Activated naive CD8-positive, alpha-beta T cell treated with anti-CD3 and anti-CD28 coated beads, Interleukin-2, amount 10 ng/mL, durations not matched to agents 7 days and 5 days (primary cell): ENCODE results near the gene UMOD. TPM values are rescaled to one million over a fixed set of nuclear protein-coding genes. Genes with fewer than 3 reads are reported as not detected.

Source experiments
- ATAC-seq: fragments of 150-1000 bp; cut with Tn5 transposase; one replicate; pipeline ENCODE4 v1.10.0; 2021; ENCODE audit warnings: low read depth, moderate library complexity
- POLR2A ChIA-PET: fragments of 350-600 bp; sonication (Branson Sonifier 250); formaldehyde crosslinking; loops from one replicate; lab custom pipeline; 2021; ENCODE audit warnings: antibody characterized with exemption; lab: Charles Lee
- DNase-seq: peaks from one replicate; pipeline ENCODE4 v3.0.0; 2021
- H3K27ac Mint-ChIP-seq: one replicate; pipeline ENCODE4 v1.8.0; 2022; ENCODE audit warnings: mild to moderate bottlenecking, mixed read lengths
- H3K27me3 Mint-ChIP-seq: one replicate; pipeline ENCODE4 v1.8.0; 2022; ENCODE audit warnings: mild to moderate bottlenecking, moderate library complexity, mixed read lengths
- H3K36me3 Mint-ChIP-seq: one replicate; pipeline ENCODE4 v1.8.0; 2021; ENCODE audit warnings: mild to moderate bottlenecking, mixed read lengths
- H3K4me1 Mint-ChIP-seq: one replicate; pipeline ENCODE4 v1.8.0; 2021; ENCODE audit warnings: mixed read lengths
- H3K4me3 Mint-ChIP-seq: one replicate; pipeline ENCODE4 v1.8.0; 2022; ENCODE audit warnings: mild to moderate bottlenecking, moderate library complexity, mixed read lengths
- H3K9me3 Mint-ChIP-seq: one replicate; pipeline ENCODE4 v1.8.0; 2021; ENCODE audit warnings: mixed read lengths
- total RNA-seq, 2 experiments: library from RNA; stranded (reverse); gene quantifications; one replicate each; pipeline ENCODE4 v1.2.3, GENCODE V29; 2021

The UMOD gene
- total RNA-seq, 2 experiments from 2014 or later, result not detected

DNA sequence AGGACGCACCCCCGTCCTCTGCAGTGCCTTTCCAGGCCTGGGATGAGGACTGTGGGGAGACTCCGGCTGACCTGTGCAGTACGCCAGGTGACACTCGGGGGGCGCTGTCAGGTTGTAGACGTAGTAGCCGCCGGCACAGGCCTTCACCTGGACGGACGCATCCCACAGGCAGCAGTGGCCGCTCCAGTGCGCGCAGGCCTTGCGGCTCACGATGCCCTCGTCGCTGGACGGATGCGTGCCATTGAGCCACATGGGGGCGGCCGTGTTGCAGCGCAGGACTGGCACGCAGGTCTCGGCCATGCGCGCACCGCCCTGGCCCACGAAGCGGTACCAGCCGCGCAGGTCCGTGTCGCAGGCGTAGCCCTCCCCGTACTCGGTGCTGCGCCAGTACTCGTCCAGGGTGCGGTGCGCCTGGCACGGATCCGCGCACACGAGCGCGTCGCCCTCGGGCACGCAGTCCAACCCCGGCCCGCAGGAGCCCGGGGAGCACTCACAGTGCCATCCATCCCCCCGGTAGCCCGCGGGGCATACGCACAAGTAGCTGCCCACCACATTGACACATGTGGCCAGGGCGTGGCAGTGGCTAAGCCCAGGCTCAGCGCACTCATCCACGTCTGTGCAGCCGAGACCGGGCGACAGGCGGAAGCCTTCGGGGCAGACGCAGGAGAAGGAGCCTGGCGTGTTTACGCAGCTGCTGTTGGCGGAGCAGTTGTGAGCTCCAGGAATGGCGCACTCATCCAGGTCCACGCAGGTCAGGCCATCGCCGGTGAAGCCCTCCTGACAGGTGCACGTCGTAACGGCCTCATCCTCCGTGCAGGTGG is 3.9 kb downstream of the UMOD start:
- DNase-seq (no peak), ATAC-seq (no peak)
- Mint-ChIP-seq H3K9me3 (no peaks in the 10 kb centered on the region), H3K36me3 (no peaks in the 10 kb centered on the region), H3K27ac (no peak overlapping the region), H3K27me3 (no peaks in the 10 kb centered on the region), H3K4me3 (no peak overlapping the region), H3K4me1 (no peaks in the 10 kb centered on the region)
- POLR2A ChIA-PET, result no interaction called here

- H3K27me3 Mint-ChIP-seq, result no peaks in the 10 kb centered on the region
- POLR2A ChIA-PET, result no interaction called here
- H3K36me3 Mint-ChIP-seq, result no peaks in the 10 kb centered on the region
- no peaks in the 10 kb centered on the region for H3K9me3 Mint-ChIP-seq
- DNase-seq (no peak), ATAC-seq (no peak)
- no peak overlapping the region for H3K27ac Mint-ChIP-seq
- no peak overlapping the region for H3K4me3 Mint-ChIP-seq
- no peaks in the 10 kb centered on the region for H3K4me1 Mint-ChIP-seq
These were observed 4.7 kb downstream of the UMOD start for GRCh38 chr16:20347666-20348364.

- ATAC-seq (no peak), DNase-seq (no peak)
- H3K27me3 Mint-ChIP-seq, result no peaks in the 10 kb centered on the region
- H3K4me1 Mint-ChIP-seq, result no peaks in the 10 kb centered on the region
- no peak overlapping the region for H3K4me3 Mint-ChIP-seq
- POLR2A ChIA-PET, result no interaction called here
- no peaks in the 10 kb centered on the region for H3K9me3 Mint-ChIP-seq
- no peaks in the 10 kb centered on the region for H3K36me3 Mint-ChIP-seq
- H3K27ac Mint-ChIP-seq, result no peak overlapping the region
These were observed 7.9 kb downstream of the UMOD start for GRCh38 chr16:20344611-20345010.

- Mint-ChIP-seq H3K4me1 (no peaks in the 10 kb centered on the region), H3K27ac (no peak overlapping the region), H3K36me3 (no peaks in the 10 kb centered on the region), H3K27me3 (no peaks in the 10 kb centered on the region), H3K9me3 (no peaks in the 10 kb centered on the region), H3K4me3 (no peak overlapping the region)
- POLR2A ChIA-PET, result no interaction called here
- DNase-seq (no peak), ATAC-seq (no peak)
These were observed 12.8 kb downstream of the UMOD start for GRCh38 chr16:20339744-20340143.

DNA sequence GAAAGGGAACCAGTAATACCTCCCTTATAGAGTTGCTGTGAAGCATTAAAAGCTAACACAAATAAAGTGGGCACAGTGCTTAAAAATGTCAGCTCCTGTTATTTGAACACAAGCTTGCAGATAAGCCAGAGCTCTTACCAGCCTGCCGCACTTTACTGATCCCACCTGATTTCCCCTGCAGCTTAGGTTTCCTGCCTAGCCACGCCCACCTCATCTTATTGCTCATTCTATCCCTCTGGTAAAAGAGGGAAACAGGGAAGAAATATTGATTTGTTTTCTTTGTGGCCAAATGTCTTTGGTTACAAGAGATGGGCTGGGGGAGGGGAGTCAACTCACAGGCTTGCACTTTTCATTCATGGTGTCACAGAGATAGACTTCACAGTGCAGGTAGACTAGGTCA is 15.6 kb downstream of the UMOD start:
- H3K36me3 Mint-ChIP-seq, result no peaks in the 10 kb centered on the region
- H3K27ac Mint-ChIP-seq, result no peak overlapping the region
- no peak overlapping the region for H3K4me3 Mint-ChIP-seq
- no peak for DNase-seq
- POLR2A ChIA-PET, result no interaction called here
- H3K9me3 Mint-ChIP-seq, result no peaks in the 10 kb centered on the region
- no peak for ATAC-seq
- no peaks in the 10 kb centered on the region for H3K4me1 Mint-ChIP-seq
- H3K27me3 Mint-ChIP-seq, result no peaks in the 10 kb centered on the region

GRCh38 chr16:20334396-20334795 is 18.1 kb downstream of the UMOD start:
- no peaks in the 10 kb centered on the region for H3K27me3 Mint-ChIP-seq
- H3K36me3 Mint-ChIP-seq, result no peaks in the 10 kb centered on the region
- H3K4me1 Mint-ChIP-seq, result no peaks in the 10 kb centered on the region
- POLR2A ChIA-PET, result interaction anchor here (0.7 kb wide), 1 partner anchor 422 kb away, joined by 4 read pairs; no protein-coding TSS in a partner anchor
- ATAC-seq (no peak), DNase-seq (no peak)
- no peak overlapping the region for H3K4me3 Mint-ChIP-seq
- H3K9me3 Mint-ChIP-seq, result no peaks in the 10 kb centered on the region
- H3K27ac Mint-ChIP-seq, result no peak overlapping the region

- POLR2A ChIA-PET, result no interaction called here
- no peak for ATAC-seq
- no peak overlapping the region for H3K27ac Mint-ChIP-seq
- no peaks in the 10 kb centered on the region for H3K27me3 Mint-ChIP-seq
- no peaks in the 10 kb centered on the region for H3K9me3 Mint-ChIP-seq
- no peak overlapping the region for H3K4me3 Mint-ChIP-seq
- no peaks in the 10 kb centered on the region for H3K36me3 Mint-ChIP-seq
- no peak for DNase-seq
- H3K4me1 Mint-ChIP-seq, result no peaks in the 10 kb centered on the region
These were observed 19.4 kb downstream of the UMOD start for GRCh38 chr16:20333120-20333519.

DNA sequence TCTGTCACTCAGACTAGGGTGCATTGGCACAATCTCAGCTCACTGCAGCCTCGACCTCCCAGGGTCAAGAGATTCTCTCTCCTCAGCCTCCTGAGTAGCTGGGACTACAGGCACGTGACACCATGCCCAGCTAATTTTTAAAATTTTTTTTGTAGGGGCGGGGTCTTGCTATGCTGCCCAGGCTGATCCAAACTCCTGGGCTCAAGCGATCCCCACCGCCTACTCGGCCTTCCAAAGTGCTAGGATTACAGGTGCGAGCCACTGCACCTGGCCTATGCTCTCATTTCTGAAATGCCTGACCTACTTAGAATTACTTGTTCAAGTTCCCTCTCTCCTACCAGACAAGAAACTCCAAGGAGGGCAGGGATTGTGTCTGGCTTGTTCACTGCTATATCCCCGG is 20.1 kb downstream of the UMOD start:
- ATAC-seq (no peak), DNase-seq (no peak)
- Mint-ChIP-seq H3K27me3 (no peaks in the 10 kb centered on the region), H3K9me3 (no peaks in the 10 kb centered on the region), H3K4me3 (no peak overlapping the region), H3K36me3 (no peaks in the 10 kb centered on the region), H3K4me1 (no peaks in the 10 kb centered on the region), H3K27ac (no peak overlapping the region)
- POLR2A ChIA-PET, result no interaction called here

GRCh38 chr16:20331635-20332034 is 20.9 kb downstream of the UMOD start:
- ATAC-seq, result no peak
- H3K27me3 Mint-ChIP-seq, result no peaks in the 10 kb centered on the region
- H3K4me1 Mint-ChIP-seq, result no peaks in the 10 kb centered on the region
- POLR2A ChIA-PET, result no interaction called here
- H3K9me3 Mint-ChIP-seq, result no peaks in the 10 kb centered on the region
- no peak overlapping the region for H3K4me3 Mint-ChIP-seq
- no peak for DNase-seq
- no peak overlapping the region for H3K27ac Mint-ChIP-seq
- H3K36me3 Mint-ChIP-seq, result no peaks in the 10 kb centered on the region

- POLR2A ChIA-PET, result no interaction called here
- ATAC-seq (no peak), DNase-seq (no peak)
- Mint-ChIP-seq H3K27ac (no peak overlapping the region), H3K4me1 (no peaks in the 10 kb centered on the region), H3K27me3 (no peaks in the 10 kb centered on the region), H3K4me3 (no peak overlapping the region), H3K9me3 (no peaks in the 10 kb centered on the region), H3K36me3 (no peaks in the 10 kb centered on the region)
These were observed 22.9 kb downstream of the UMOD start for GRCh38 chr16:20329392-20330138.

- Mint-ChIP-seq H3K4me3 (no peak within 1 kb of the TSS), H3K4me1 (no peaks in the 10 kb centered on the region), H3K9me3 (no peaks in the 10 kb centered on the region), H3K27ac (no peak within 1 kb of the TSS), H3K27me3 (no peaks in the 10 kb centered on the region), H3K36me3 (no peaks in the 10 kb centered on the region)
- POLR2A ChIA-PET, result no interaction called here
- DNase-seq (no peak), ATAC-seq (no peak)
These were observed 25.0 kb downstream of the UMOD start, which contains the start of gene GP2 for GRCh38 chr16:20327444-20328041. Gene GP2, minus strand, starts transcription at chr16:20327513. Its CDS starts 1,082 bp downstream, at chr16:20326431.

- Mint-ChIP-seq H3K4me3 (no peak overlapping the region), H3K4me1 (no peaks in the 10 kb centered on the region), H3K27ac (no peak overlapping the region), H3K27me3 (no peaks in the 10 kb centered on the region), H3K36me3 (no peaks in the 10 kb centered on the region), H3K9me3 (no peaks in the 10 kb centered on the region)
- DNase-seq (no peak), ATAC-seq (no peak)
- POLR2A ChIA-PET, result no interaction called here
These were observed 26.2 kb downstream of the UMOD start for GRCh38 chr16:20326321-20326720.

DNA sequence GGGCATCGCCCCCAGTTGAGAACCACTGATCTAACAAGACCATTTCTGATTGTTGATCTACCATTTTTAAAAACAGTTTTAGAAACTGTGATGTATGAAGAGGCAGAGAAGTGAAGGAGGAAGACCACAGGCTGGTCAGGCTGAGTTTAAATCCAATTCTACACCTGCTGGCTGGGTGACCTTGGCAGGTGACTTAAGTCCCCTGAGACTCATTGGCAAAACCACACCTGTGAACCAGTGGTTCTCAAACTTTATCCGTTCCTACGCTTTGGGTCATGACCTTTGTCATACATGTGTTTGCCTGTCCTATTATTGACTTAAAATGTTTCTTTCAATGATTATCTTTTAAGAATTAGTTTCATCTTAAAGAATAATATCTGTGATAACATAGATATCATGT is 27.5 kb downstream of the UMOD start:
- DNase-seq, result no peak
- no peak for ATAC-seq
- Mint-ChIP-seq H3K4me3 (no peak overlapping the region), H3K9me3 (no peaks in the 10 kb centered on the region), H3K27ac (no peak overlapping the region), H3K27me3 (no peaks in the 10 kb centered on the region), H3K36me3 (no peaks in the 10 kb centered on the region), H3K4me1 (no peaks in the 10 kb centered on the region)
- POLR2A ChIA-PET, result no interaction called here
